HG03159 (cell line): ENCODE results near the gene EMC6.

Experiments
- ATAC-seq: cut with Tn5 transposase; IDR thresholded peaks from one replicate; pipeline ENCODE4 v1.9.1; 2021; ENCODE audit warnings: mild to moderate bottlenecking, moderate library complexity; ENCODE audit not compliant: unreplicated experiment

Gene EMC6

DNA sequence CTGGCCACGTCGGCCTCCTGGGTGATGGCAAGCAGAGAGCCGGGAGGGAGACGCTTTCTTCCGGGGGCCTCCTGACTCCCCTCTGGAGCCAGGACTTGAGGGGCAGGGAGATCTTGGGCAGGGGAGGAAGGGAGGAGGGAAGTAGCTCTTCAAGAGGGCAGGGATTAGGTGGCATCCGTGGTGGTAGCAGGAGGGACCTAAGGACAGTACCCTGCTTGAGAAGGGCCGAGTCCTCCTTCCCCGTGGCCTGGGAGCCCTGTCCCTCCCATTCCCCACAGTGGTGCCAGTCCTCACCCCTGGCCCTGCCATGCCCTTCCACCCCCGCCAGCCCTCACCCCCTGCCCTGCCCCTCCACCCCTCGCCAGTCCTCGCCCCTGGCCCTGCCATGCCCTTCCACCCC is 12.8 kb upstream of the EMC6 start:
- no peak for ATAC-seq

DNA sequence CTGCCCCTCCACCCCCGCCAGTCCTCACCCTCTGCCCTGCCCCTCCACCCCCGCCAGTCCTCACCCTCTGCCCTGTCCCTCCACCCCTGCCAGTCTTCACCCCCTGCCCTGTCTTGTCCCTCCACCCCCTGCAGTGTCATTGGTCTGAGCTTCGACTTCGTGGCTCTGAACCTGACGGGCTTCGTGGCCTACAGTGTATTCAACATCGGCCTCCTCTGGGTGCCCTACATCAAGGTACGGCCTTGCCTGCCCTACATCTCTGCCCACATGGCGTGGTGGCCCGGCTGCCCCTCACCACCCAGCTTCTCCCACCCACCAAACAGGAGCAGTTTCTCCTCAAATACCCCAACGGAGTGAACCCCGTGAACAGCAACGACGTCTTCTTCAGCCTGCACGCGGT is 12.3 kb upstream of the EMC6 start:
- no peak for ATAC-seq

DNA sequence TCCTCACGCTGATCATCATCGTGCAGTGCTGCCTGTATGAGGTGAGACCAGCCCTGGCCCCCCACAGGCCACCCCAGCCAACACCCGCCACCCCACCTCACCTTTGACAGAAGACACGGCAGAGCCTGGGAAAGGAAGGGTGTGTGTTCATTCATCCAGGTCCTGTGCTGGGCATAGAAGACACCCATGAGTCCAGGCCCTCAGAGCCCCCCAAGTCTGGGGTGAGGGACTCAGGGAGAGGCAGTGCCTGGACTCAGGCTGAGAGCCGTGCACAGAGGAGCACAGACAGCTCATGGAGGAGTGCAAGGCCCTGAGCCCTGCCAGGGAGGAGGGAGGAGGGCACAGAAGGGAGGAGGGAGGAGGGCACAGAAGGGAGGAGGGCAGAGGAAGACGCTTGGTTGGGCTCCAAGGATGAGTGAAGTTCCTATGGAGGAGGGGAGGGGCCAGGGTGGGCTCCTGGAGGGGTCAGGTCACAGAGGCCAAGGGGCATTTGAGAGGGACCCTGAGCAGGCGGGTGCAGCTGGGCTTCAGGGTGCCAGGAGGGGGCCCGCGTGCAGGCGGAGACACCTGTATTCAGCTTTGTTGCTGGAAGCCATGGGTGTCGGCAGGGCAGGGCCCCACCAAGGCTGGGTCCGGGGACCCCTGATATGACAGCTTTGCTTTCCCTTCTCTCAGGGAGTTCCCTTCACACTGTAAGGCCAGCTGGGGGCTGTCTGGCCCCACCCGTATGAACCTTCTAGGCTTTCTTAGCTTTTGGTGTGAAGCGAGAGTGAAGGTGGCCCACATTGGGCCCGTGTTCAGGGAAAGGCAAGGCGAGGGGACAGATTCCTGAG is 11.6 kb upstream of the EMC6 start:
- ATAC-seq, result no peak

DNA sequence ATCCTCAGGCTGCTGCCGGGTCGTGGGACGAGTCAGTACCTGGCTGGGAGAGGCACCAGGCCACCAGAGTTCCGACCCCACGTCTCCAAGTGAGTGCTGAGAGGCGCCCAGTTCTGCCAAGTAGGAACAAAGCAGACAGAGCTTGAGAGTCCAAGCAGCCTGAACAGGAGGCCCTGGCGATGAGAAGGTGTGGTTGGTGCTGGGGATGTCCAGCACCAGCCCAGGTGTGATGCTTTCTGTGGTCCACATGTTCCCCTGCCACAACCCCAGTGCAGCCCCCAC is 11.1 kb upstream of the EMC6 start:
- no peak for ATAC-seq

DNA sequence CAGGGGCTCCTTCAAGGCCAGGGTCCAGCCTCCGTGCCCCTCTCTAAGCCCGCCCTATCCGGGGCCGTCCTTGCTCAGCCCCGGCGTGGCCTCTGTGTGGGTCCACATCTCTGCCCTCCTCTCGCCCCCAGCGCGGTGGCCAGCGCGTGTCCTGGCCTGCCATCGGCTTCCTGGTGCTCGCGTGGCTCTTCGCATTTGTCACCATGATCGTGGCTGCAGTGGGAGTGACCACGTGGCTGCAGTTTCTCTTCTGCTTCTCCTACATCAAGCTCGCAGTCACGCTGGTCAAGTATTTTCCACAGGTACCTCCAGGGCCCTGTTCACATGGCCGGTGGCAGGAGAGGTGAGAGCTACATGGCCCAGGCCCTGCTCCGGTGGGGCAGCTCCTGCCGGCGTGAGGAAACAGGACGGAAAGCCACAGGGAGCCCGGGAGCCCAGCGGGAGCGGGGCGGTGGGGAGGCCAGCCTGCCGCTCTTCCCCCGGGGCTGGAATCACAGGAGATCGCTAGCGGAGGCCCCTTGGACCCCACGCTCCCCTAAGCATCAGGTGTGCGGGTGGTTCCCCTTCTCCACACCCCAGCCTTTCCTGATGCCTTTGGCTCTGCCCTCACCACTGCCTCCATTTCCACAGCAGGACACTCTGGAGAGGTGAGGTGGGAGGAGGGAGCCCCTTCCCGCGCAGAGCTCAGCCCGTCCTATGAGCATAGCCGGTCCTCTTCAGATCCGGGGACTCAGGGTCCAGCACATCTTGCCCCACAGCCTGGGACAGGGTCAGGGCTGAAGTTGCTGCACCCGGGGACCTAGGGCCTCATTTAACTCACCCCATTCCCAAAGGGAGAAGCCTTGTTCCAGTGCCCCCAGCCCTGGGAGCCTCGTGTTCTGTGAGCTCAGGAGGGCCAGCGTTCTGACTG is 10.5 kb upstream of the EMC6 start:
- no peak for ATAC-seq

DNA sequence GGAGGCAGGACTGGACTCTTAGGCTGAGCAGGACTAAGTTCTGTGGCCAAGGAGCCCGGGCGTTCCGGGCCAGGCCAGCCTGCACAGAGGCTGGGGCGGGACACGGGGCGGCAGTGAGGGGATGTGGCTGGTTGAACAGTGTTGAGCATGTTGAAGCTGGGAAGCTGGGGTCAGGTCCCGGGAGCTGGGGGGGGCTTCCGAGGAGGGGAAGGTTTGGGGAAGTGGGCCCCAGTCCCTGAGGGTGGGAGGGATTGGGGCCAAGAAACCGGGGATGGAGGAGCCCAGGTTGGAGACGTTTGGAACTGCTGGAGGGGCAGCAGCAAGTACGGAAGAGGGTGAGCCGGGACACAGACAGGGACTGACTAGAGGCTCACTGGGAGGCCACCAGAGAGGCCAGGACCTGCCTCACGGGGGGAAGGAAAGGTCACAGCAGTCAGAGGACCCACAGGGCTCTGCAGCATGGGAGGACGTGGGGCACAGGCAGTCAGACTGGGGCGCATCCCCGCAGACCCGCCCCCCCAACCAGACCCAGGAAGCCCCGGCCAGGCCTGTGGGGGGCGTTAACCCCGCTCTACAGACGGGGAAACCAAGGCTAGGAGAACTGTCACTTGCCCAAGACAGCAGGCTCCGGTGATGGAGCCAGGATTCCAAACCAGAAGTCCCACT is 9.7 kb upstream of the EMC6 start:
- ATAC-seq, result no peak

DNA sequence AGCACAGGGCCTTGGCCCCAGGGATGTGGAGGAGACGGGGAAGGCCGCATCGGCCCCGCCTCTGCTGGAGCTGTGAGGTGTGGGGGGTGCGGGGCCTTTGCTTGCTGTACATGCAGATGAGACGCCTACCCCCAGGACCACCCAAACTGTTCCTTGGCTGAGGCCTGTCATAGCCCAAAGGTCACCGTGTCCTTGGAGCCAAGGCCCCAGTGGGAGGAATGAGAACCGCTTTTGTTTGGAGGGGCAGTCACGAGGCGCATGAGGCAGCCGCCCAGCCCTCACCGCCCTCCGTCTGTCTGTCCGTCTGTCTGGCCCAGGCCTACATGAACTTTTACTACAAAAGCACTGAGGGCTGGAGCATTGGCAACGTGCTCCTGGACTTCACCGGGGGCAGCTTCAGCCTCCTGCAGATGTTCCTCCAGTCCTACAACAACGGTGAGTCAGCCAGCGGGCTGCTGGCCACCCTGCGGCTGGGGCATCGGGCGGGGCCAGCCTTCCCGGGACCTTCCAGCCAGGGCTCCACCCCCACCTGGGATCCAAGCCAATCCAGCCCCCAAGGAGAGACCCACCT is 9.0 kb upstream of the EMC6 start:
- ATAC-seq, result no peak

DNA sequence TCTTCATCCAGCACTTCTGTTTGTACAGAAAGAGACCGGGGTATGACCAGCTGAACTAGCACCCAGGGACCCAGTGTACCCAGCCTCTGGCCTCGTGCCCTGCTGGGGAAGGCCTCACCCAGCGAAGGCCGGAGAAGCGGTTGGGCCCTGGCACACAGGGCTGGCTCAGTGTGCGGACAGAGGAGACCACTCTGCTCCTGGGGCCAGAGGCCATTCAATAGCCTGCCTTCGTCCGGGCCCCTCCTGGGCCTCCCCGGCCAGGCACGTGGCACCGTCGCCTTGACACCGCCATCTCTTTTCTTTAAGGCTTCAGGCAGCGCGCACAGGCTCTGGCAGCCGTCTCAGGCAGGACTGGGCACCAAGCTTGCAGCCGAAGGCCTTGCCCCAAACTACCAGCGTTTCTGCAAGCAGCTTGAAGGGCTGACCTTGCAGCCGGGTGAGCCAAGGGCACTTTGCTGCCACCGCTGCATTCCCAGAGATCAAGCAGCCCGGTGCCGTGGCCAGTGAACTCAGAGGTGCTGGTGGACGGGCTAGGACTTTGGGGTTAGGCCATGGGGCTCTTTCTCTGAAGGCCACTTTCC is 8.2 kb upstream of the EMC6 start:
- ATAC-seq, result no peak

DNA sequence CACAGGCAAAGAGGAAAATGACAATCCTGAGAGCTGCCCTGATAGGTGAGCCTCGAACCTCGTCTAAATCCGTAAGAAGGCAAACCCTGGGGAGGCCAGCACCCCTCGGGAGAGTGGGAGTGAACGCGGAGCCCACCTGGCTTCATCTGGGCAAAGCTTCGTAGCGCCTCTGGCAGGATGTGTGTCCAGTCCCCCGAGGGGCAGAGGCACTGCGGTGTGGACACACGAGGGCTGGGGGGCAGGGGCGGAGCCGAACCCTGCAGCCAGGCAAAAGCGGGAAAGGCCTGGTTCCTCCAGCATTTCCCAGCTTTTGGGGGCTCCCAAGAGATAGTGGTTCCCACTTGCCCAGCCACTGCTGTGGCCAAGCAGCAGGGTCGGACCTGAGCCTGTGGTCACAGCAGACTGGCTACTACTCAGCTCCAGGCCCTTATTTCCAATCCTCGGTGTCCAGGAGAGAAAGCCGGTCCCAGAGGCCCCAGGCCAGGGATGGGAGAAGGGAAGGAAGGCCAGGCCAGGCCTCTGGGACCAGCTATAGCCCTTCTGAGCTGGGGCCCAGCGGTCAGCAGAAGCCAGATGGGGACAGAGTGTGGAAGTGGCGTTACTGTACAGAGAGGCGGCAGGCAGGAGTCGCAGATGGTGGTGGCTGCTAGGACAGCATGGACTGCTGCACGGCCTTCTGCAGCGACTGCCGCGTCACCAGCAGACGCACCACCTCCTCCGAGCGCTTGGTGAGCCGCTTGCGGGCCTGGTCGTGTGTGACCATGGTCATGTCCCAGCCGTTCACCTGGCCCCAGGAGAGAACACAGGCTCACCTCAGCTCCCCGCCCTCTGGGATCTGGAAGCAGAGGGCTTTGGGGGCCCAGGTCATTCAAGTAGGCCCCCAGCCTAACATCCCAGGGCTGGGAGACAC is 5.3 kb upstream of the EMC6 start:
- no peak for ATAC-seq

DNA sequence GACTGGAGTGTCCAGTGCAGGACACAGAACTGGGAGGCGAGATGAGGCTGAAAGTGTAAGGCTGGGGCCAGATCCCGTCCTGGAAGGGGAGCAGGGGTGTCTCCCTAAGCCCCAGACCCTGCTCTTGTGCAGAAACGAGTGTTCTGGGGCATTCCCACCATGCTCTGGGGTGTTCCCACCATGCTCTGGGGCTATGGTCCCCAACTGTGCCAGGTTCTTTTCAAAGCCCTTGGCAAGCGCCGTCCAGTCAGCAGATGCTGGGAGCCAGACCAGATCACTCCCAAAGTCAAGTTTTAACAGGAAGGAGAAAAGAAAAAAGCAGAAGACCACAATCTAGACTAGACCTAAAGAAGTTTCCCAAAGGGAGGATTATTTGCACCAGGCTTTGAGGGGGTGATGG is 2.8 kb upstream of the EMC6 start:
- no peak for ATAC-seq

DNA sequence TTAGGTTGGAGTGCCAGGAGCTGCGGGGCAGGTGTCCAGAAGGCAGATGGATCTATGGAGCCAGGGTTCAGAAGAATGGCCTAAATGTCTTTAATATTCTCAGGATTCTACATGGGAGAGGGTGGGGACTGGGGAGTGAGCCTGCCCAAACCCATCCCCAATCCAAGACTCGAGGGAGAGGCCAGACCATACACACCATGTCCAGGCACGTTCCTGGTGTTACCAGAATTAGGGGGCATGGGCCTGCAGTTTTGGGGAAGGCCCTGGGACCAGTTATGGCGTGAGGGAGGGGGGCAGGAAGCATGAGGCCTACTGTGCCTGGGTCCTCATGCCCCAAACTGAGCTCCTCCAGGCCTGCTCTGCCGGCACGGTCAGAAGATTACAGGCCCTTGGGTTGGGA is 2.1 kb upstream of the EMC6 start:
- no peak for ATAC-seq

DNA sequence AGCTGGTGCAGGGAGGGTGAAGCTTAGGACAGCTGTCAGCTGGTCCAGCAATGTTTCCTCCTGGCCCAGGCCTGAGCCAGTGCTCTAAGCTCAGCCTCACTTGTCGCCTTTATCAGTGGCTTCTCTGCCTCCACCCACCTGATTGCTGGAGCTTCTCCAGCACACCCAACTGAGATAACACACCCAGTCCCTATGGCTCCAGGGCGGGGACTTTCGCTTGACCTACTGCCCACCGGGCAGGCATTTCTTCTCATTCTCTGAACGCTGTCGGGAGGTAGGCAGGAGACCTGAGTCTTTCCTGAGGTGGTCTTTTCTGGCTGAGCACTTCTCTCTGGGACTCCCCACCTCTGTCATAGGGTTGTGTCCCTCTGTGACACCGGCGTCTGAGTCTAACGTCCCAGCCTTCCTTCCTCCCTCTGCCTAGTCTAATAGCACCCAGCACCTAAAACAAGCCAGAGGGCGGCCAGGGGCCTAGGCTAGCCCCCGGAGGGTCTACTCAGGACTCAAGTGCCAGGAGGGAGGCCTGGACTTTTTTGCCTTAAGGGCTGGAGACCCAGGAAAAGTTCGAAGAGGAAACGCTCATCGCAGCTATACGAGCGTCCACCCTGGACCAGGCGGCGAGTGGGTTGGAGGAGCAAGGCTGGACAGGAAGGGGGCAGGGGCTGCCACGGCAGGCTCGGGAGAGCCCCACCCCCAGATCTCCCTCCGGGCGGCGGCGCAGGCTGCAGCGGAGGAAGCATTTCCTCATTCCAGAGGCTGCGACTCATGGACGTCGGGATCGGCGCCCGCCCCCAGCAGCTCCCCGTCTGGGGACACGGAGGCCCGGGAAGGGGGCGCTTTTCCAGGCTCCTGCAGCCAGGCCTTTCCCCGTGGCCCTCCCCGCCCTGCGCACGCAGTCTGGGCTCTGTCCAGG is 990 bp upstream of the EMC6 start:
- ATAC-seq, result no peak

DNA sequence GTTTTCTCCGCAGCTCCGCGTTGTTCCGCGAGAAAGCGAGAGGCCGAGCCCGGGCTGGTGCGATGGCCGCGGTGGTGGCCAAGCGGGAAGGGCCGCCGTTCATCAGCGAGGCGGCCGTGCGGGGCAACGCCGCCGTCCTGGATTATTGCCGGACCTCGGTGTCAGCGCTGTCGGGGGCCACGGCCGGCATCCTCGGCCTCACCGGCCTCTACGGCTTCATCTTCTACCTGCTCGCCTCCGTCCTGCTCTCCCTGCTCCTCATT is 404 bp downstream of the EMC6 start:
- no peak for ATAC-seq

DNA sequence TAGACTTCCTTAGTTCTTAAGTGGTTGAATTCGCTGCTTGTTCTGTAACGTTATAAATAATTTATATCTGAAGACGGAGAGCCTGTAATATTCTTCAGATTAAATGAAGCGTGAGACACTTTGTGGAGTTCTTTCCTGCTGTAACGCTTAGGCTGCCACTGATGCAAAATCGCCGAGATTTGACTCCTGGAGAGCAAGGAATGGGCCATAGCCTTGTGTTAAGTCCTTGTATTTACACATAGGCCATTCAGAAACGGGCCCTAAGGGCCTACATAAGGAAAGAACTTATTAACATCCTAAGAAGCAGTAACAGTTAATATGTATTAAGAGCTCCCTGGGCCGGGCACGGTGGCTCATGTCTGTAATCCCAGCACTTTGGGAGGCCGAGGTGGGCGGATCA is 936 bp downstream of the EMC6 start:
- no peak for ATAC-seq

DNA sequence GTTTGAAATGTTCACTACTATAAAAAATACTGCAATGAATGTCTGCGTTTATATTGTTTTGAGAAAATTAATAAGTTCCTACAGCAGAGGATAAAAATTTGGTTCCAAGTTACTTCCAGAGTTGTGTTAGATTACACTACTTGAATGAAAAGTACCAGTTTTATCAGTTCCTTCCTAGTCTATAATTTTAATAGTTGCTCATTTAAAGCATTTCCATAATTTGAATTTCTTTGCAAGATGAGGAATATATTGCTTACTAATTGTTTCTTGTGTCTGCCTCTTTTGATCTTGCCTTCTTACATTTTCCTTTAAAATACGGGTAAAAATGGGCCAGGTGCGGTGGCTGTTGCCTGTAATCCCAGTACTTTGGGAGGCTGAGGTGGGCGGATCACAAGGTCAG is 4.0 kb downstream of the EMC6 start:
- ATAC-seq, result no peak

DNA sequence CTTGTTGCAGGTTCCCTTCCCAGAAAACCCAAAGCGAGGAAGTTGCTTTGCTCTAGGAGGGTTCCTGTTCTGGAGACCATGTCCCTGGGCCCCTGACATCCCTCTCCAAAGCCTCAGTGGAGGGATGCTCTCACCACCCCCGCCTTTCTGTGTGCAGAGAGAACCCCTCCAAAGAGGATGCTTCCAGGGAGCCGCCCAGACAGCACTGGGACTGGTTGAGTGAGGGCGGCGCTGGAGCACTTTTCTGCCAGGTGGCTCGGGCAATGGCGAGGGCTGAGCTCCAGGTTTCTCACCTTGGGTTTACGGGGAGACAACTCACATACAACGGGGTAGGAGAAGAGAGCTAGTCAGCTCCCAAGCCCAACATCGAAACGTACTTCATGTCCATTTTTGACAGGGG is 7.3 kb downstream of the EMC6 start:
- no peak for ATAC-seq

DNA sequence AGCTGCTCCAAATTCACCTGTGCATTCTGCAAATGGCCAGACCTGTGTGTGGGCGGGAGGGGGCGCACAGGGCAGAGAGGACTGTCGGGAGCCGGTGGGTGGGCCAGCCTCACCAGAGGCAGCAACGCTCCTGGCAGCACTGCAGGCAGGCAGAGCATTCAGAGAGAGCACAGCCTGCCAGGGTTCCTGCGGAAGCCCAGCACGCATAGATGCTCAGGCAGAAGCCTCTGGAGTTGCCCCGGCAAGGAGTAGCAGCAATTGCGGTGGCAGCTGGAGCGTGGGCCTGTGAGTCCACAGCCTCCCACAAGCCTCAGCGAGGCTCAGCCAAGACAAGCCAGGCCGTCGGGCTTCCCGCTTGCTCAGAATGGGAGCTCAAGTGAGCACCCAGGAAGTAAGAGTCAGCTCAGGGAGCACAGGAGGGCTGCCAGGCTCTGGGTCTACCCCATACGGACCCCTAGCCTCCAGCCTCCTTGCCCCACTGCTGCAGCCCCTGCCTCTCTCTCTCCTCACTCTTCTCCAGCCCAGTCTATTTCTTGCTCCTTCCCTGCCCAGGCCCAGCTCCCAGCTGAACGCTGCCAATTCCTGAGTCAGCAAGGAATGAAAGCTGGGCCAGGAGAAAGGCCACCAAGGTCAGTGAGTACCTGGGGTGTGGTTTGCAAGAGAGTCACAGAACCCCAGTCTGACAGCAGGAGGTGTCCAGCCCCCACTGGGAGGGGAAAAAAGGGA is 9.6 kb downstream of the EMC6 start:
- no peak for ATAC-seq

DNA sequence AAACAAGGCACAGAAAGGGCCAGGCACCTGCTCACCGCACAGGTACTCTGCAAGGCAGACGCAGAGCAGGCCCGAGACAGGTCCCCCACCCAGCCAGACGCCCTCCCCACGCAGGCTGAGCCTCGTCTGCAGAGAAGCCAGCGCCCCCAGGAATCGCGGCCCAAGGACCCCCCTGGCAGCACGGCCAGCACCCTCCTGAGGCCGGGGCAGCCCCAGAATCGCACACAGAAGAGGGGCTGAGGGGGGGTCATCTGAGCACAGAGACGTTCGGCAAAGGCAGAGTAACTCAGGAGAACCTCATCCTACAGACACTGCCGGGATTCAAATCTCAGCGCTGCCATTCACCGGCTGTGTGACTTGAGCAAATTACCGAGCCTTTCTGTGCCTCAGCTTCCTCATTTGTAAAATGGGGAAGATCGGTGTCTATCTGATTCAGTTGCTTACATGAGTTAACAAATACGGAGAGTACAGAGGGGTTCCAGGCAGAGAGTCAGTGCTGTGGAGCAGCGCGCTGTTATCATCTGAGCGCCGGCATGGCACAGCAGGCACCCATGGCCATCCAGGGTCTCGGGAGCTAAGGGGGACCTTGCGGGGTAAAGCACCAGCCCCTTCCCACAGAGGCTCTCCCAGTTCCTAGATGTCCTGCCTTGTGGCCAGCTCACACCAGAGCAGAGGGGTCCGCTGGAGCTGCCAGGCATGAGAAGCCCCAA is 10.4 kb downstream of the EMC6 start:
- no peak for ATAC-seq
